Transverse colon (tissue), 4 donors: ENCODE data around the gene EME1. TPM values are rescaled to one million over a fixed set of nuclear protein-coding genes. Genes with fewer than 3 reads are reported as not detected.

Experiments used
- DNase-seq: peaks from one replicate; pipeline ENCODE4 v3.0.0-alpha.2; 2019
- H3K27ac ChIP-seq, 4 donors: fragments of 200-600 bp; sonication (generic); 2 replicates each; pipeline ENCODE4 v1.5.1; 2016 to 2018; ENCODE audit warnings: inconsistent platforms in 4 of 4
- H3K27me3 ChIP-seq: fragments of 200-600 bp; sonication (generic); 2 replicates; pipeline ENCODE4 v1.5.1; 2017; ENCODE audit warnings: inconsistent platforms
- H3K36me3 ChIP-seq, 4 donors: fragments of 200-600 bp; sonication (generic); 2 replicates each; pipeline ENCODE4 v1.5.1; 2017 to 2019; ENCODE audit warnings: inconsistent platforms in 4 of 4
- H3K4me1 ChIP-seq, 4 donors: fragments of 200-600 bp; sonication (generic); 2 replicates each; pipeline ENCODE4 v1.5.1; 2017 to 2020; ENCODE audit warnings: inconsistent platforms in 4 of 4
- H3K4me3 ChIP-seq, 4 donors: fragments of 200-600 bp; sonication (generic); 1 replicate in 1 of 4; 2 replicates in 3 of 4; pipeline versions ENCODE4 v1.5.1 to v1.6.1; 2017 to 2019; ENCODE audit warnings: inconsistent platforms in 4 of 4
- H3K9me3 ChIP-seq, 2 donors: fragments of 200-600 bp; sonication (generic); 2 replicates each; pipeline ENCODE4 v1.5.1; 2017 to 2019; ENCODE audit warnings: inconsistent platforms in 2 of 2
- EP300 ChIP-seq: sonication (generic); formaldehyde crosslinking; IDR thresholded peaks from one replicate; pipeline ENCODE4 v1.6.1; 2017; ENCODE audit warnings: antibody characterized with exemption, low read depth
- POLR2A ChIP-seq: fragments of 450-650 bp; IDR thresholded peaks from one replicate; pipeline ENCODE4 v1.6.1; 2016; ENCODE audit warnings: antibody characterized with exemption, mild to moderate bottlenecking, moderate library complexity
- POLR2AphosphoS5 ChIP-seq, 3 donors: sonication (generic); formaldehyde crosslinking; IDR thresholded peaks; one replicate each; pipeline ENCODE4 v1.6.1; 2016; ENCODE audit warnings: antibody characterized with exemption in 3 of 3
- WGBS, 2 donors: methylation state at CpG; one replicate each; pipeline ENCODE4 v1.1.5; 2018; ENCODE audit warnings: low coverage in 1 of 2; 5-methylcytosine and 5-hydroxymethylcytosine counted together
- in situ Hi-C, 4 donors: fragments of 200-750 bp; cut with MboI; loops; one replicate each; pipeline versions ENCODE4 v1.15.0 to v1.15.1; 2017; ENCODE audit warnings: low sequenced_read_pairs in 3 of 4, low pct_ligation_motif_present in 1 of 4, low pct_unique_long_range_greater_than_20kb in 1 of 4
- intact Hi-C: fragments of 100-400 bp; cut with DNase I; formaldehyde crosslinking; loops from one replicate; pipeline ENCODE4 v1.15.1; 2023; ENCODE audit warnings: low total_unique reads
- total RNA-seq, 4 donors: library from RNA; depleted of rRNA; stranded (reverse); fragments of >200 nt; gene quantifications; one replicate each; pipeline ENCODE4 v1.1.0, GENCODE V29; 2016
- TF ChIP-seq, protein P1 (sequence below), 5 experiments: fragments of 200-600 bp in 3 of 5; fragments of 450-650 bp in 2 of 5; sonication (generic) in 3 of 5; IDR thresholded peaks; 1 replicate in 2 of 5; 2 replicates in 3 of 5; pipeline ENCODE4 v1.5.1; 2016 to 2017; ENCODE audit warnings: antibody characterized with exemption in 5 of 5, inconsistent platforms in 3 of 5, mild to moderate bottlenecking in 2 of 5, moderate library complexity in 1 of 5

Gene EME1
- total RNA-seq, 4 donors from 2014 or later = 1.4 to 1.6 TPM; not detected in 2

DNA sequence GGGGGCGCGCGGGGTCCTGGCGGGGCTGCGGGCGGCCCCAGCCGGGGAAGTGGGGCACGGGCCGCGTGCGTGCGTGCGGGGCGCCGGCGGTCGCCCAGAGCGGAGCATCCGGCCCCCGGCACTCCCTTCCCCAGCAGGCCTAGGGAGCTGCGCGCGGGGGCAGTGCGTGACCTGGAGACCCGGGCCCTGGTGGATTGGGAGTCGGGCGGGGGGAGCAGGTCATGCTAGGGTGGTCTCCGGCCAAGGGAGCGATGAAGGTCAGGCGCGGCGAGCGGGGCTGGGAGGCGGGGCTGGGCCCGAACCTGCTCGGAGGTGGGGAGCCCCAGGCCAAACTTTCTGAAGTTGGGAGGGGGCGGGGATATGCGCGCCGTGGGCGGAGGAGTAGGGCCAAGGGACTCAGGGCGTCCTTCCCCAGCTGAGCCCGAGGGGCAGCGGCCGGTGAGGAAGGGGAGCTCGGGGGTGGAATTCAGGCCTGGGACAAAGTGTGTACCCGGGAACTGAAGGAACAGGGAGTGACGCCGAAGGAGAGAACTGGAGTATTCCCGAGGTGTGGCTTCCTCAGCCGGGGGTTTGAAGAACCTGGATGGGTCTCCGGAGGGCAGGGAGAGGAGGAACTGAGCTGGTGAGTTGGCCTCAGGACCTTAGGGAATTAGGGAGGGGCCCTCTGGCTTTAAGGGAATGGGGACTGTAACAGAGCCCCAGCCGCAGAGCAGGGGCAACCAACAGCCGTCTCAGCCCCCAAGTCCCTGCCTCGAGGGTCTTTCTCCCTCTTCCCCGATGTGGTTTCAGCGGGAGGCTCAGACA lies 26.5 kb upstream of the EME1 start:
- H3K4me1 ChIP-seq = peaks cover 4 to 33% (median 28%) of the 10 kb centered on the region in 4 donors
- WGBS, 2 donors = 4% methylated on average over 31 of the region's 57 CpGs; no CpG with 5 or more reads in 1 of the 2 donors
- H3K27me3 ChIP-seq = no peaks in the 10 kb centered on the region
- peak; percentile 59 for DNase-seq
- intact Hi-C loops = no loop called here
- H3K36me3 ChIP-seq = no peaks in the 10 kb centered on the region
- H3K4me3 ChIP-seq = peak overlapping the region; percentile 61 to 97 (median 84)
- H3K27ac ChIP-seq = peak overlapping the region; percentile 66 to 84 (median 82)
- in situ Hi-C loops = no loop called here
- TF ChIP-seq, protein P1, sequence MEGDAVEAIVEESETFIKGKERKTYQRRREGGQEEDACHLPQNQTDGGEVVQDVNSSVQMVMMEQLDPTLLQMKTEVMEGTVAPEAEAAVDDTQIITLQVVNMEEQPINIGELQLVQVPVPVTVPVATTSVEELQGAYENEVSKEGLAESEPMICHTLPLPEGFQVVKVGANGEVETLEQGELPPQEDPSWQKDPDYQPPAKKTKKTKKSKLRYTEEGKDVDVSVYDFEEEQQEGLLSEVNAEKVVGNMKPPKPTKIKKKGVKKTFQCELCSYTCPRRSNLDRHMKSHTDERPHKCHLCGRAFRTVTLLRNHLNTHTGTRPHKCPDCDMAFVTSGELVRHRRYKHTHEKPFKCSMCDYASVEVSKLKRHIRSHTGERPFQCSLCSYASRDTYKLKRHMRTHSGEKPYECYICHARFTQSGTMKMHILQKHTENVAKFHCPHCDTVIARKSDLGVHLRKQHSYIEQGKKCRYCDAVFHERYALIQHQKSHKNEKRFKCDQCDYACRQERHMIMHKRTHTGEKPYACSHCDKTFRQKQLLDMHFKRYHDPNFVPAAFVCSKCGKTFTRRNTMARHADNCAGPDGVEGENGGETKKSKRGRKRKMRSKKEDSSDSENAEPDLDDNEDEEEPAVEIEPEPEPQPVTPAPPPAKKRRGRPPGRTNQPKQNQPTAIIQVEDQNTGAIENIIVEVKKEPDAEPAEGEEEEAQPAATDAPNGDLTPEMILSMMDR (IDR thresholded peaks at IDR 0.05) = no peak
- peak; percentile 6 for TF ChIP-seq POLR2A
- peak in 1 of 3 donors; percentile 6 for TF ChIP-seq POLR2AphosphoS5 (IDR thresholded peaks at IDR 0.05)
- TF ChIP-seq EP300 = no peak
- no peaks in the 10 kb centered on the region for H3K9me3 ChIP-seq

DNA sequence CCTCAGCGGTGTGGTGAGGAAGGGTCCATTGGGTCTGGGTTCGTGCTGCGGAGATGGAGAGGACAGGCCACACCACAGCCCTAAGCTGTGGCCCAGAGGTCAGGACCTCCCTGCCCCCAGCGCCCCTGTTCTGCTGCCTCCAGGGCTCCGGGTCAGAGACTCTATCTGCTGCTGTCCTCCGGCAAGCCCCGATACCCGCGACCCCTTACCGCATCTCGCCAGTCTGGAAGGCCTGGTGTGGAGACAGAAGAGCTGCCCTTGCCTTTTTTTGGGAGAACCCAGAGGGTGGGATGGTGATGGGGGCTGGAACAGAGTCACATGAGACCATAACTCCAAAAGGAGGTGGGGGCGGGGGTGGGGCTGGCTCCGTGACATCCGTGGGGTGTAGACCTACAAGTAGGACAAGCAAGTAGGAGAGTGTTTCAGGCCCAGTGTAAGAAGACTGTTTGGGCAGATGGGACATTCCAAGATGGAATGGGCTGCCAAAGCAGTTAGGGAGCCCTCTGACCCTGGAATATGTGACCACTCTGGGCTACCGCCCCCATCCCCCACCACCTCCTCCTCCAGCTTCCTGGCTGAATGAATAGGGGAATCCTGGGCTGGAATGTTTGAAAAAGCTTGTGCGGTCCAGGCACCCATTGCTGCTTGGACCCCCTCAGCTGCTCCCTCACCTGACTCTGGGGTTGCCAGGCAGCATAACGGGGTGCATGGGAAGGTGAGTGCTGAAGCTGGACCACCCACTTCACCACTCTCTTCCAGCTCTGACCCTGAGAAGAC lies 25.7 kb upstream of the EME1 start:
- H3K4me1 ChIP-seq = peaks cover 4 to 33% (median 28%) of the 10 kb centered on the region in 4 donors
- intact Hi-C loops = no loop called here
- in situ Hi-C loops = no loop called here

DNA sequence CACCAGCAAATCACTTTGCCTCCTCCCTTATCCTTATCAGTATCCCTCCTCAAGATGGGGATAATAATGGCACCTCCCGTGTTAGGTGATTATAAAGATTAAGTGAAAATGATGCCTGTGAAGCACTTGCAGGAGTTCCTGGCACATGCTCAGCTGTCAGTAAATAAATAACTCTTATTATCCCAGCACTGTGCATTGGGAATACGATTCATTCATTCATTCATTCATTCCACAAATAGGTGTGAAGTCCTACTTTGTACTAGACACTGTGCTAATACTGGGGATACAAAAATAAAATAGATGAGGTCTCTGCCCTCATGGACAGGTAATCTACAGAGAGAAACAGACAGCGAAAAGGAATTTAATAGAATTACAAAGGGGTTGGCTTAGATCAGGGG lies 25.1 kb upstream of the EME1 start:
- H3K4me1 ChIP-seq = peaks cover 4 to 33% (median 28%) of the 10 kb centered on the region in 4 donors
- in situ Hi-C loops = no loop called here
- H3K4me3 ChIP-seq = no peak overlapping the region
- TF ChIP-seq POLR2AphosphoS5 (IDR thresholded peaks at IDR 0.05) = no peak
- TF ChIP-seq, protein P1 (IDR thresholded peaks at IDR 0.05) = no peak
- TF ChIP-seq POLR2A = no peak
- TF ChIP-seq EP300 = no peak
- no peaks in the 10 kb centered on the region for H3K27me3 ChIP-seq
- 50 to 60% methylated on average over 2 to 3 of the region's 3 CpGs for WGBS, 2 donors
- H3K9me3 ChIP-seq = no peaks in the 10 kb centered on the region
- intact Hi-C loops = no loop called here
- H3K36me3 ChIP-seq = no peaks in the 10 kb centered on the region
- DNase-seq = no peak
- H3K27ac ChIP-seq = no peak overlapping the region

More for the DNA sequence above, 25.7 kb upstream of the EME1 start:
- H3K4me3 ChIP-seq = peak overlapping the region; percentile 61 to 97 (median 84)
- H3K27ac ChIP-seq = peak overlapping the region; percentile 66 to 84 (median 82)
- no peak for DNase-seq
- 53% methylated on average over 17 of the region's 17 CpGs; no CpG with 5 or more reads in 1 of the 2 donors for WGBS, 2 donors
- H3K27me3 ChIP-seq = no peaks in the 10 kb centered on the region
- H3K9me3 ChIP-seq = no peaks in the 10 kb centered on the region
- H3K36me3 ChIP-seq = no peaks in the 10 kb centered on the region
- TF ChIP-seq, protein P1 (IDR thresholded peaks at IDR 0.05) = no peak
- TF ChIP-seq POLR2A (no peak), EP300 (no peak), POLR2AphosphoS5 (IDR thresholded peaks at IDR 0.05) (no peak)
